NT2/D1 (cell line): ENCODE results near the gene GRB7.
"Not testable (repeated sequence)": the region's sequence is repeated elsewhere in the genome, so short reads cannot be mapped to it uniquely, and the experiment has no call there.

Source experiments
- DNase-seq: peaks from one replicate; pipeline ENCODE4 v3.0.0-alpha.2; 2011; ENCODE audit warnings: low read depth, low spot score
- H3K27me3 ChIP-seq: 2 replicates; pipeline ENCODE4 v1.6.0; 2011; ENCODE audit warnings: mild to moderate bottlenecking; ENCODE audit not compliant: insufficient read length, insufficient read depth
- H3K36me3 ChIP-seq: 2 replicates; pipeline ENCODE4 v1.6.1; 2011; ENCODE audit warnings: mild to moderate bottlenecking, low read length, mixed read lengths; ENCODE audit not compliant: insufficient read depth, insufficient read length
- H3K4me1 ChIP-seq: 2 replicates; pipeline ENCODE4 v1.5.1; 2011; ENCODE audit not compliant: insufficient read depth, insufficient read length
- H3K4me3 ChIP-seq: 2 replicates; pipeline ENCODE4 v1.5.1; 2011; ENCODE audit warnings: low read depth; ENCODE audit not compliant: insufficient read length
- H3K9ac ChIP-seq: 2 replicates; pipeline ENCODE4 v1.6.0; 2011; ENCODE audit warnings: low read depth; ENCODE audit not compliant: insufficient read length
- H3K9me3 ChIP-seq: 2 replicates; pipeline ENCODE4 v1.5.1; 2011; ENCODE audit warnings: mild to moderate bottlenecking, low read length; ENCODE audit not compliant: insufficient read depth
- SUZ12 ChIP-seq: IDR thresholded peaks from 2 replicates; pipeline ENCODE4 v1.6.1; 2011; ENCODE audit not compliant: insufficient read length, insufficient read depth; ENCODE audit errors: extremely low read depth
- YY1 ChIP-seq: IDR thresholded peaks from 2 replicates; pipeline ENCODE4 v1.6.1; 2011; ENCODE audit not compliant: insufficient read length, insufficient read depth
- ZNF274 ChIP-seq: IDR thresholded peaks from 2 replicates; pipeline ENCODE4 v1.6.1; 2011; ENCODE audit warnings: mild to moderate bottlenecking, low read depth, low read length

Gene GRB7

GRCh38 chr17:39704821-39705551 is 32.8 kb upstream of the GRB7 start:
- Histone ChIP-seq H3K4me1 (peaks cover 32% of the 10 kb centered on the region), H3K9ac (peak overlapping the region; percentile 63), H3K9me3 (no peaks in the 10 kb centered on the region), H3K27me3 (no peaks in the 10 kb centered on the region), H3K4me3 (no peak overlapping the region), H3K36me3 (peaks cover 55% of the 10 kb centered on the region)
- DNase-seq = no peak
- TF ChIP-seq SUZ12 (no peak), YY1 (no peak), ZNF274 (no peak)

GRCh38 chr17:39705786-39706348 is 31.9 kb upstream of the GRB7 start:
- H3K9ac ChIP-seq = peak overlapping the region; percentile 63
- DNase-seq = no peak
- no peaks in the 10 kb centered on the region for H3K9me3 ChIP-seq
- no peak for TF ChIP-seq ZNF274
- H3K4me1 ChIP-seq = peaks cover 32% of the 10 kb centered on the region
- no peaks in the 10 kb centered on the region for H3K27me3 ChIP-seq
- H3K36me3 ChIP-seq = peaks cover 63% of the 10 kb centered on the region
- no peak overlapping the region for H3K4me3 ChIP-seq

GRCh38 chr17:39706383-39706782 is 31.4 kb upstream of the GRB7 start:
- Histone ChIP-seq H3K27me3 (no peaks in the 10 kb centered on the region), H3K9ac (no peak overlapping the region)

GRCh38 chr17:39706921-39707337 is 30.8 kb upstream of the GRB7 start:
- H3K27me3 ChIP-seq = no peaks in the 10 kb centered on the region
- no peaks in the 10 kb centered on the region for H3K9me3 ChIP-seq
- H3K4me1 ChIP-seq = peaks cover 24% of the 10 kb centered on the region
- peaks cover 69% of the 10 kb centered on the region for H3K36me3 ChIP-seq
- H3K9ac ChIP-seq = no peak overlapping the region
- no peak overlapping the region for H3K4me3 ChIP-seq
- DNase-seq = no peak
- TF ChIP-seq YY1 (no peak), ZNF274 (no peak), SUZ12 (no peak)

More at GRCh38 chr17:39706383-39706782, 31.4 kb upstream of the GRB7 start:
- Histone ChIP-seq H3K4me1 (peaks cover 28% of the 10 kb centered on the region), H3K36me3 (peaks cover 66% of the 10 kb centered on the region), H3K9me3 (no peaks in the 10 kb centered on the region), H3K4me3 (no peak overlapping the region)
- TF ChIP-seq SUZ12 = no peak
- TF ChIP-seq ZNF274 = no peak
- no peak for DNase-seq

GRCh38 chr17:39709319-39709997 is 28.3 kb upstream of the GRB7 start:
- H3K9me3 ChIP-seq = no peaks in the 10 kb centered on the region
- H3K4me1 ChIP-seq = peaks cover 18% of the 10 kb centered on the region
- DNase-seq = no peak
- no peak overlapping the region for H3K4me3 ChIP-seq
- TF ChIP-seq ZNF274 = no peak
- TF ChIP-seq SUZ12 = no peak
- no peak for TF ChIP-seq YY1
- no peaks in the 10 kb centered on the region for H3K27me3 ChIP-seq
- peaks cover 73% of the 10 kb centered on the region for H3K36me3 ChIP-seq
- no peak overlapping the region for H3K9ac ChIP-seq

- H3K9me3 ChIP-seq = no peaks in the 10 kb centered on the region
- no peak for DNase-seq
- TF ChIP-seq SUZ12 (no peak), YY1 (no peak), ZNF274 (no peak)
- H3K9ac ChIP-seq = no peak overlapping the region
- peaks cover 10% of the 10 kb centered on the region for H3K4me1 ChIP-seq
- H3K4me3 ChIP-seq = no peak overlapping the region
- H3K27me3 ChIP-seq = no peaks in the 10 kb centered on the region
- H3K36me3 ChIP-seq = peaks cover 78% of the 10 kb centered on the region
These were observed 27.5 kb upstream of the GRB7 start for GRCh38 chr17:39709998-39710964.

- not testable (repeated sequence) for H3K9me3 ChIP-seq, H3K4me1 ChIP-seq, H3K4me3 ChIP-seq, H3K9ac ChIP-seq, DNase-seq, H3K27me3 ChIP-seq
- H3K36me3 ChIP-seq = peaks cover 82% of the 10 kb centered on the region
These were observed 26.7 kb upstream of the GRB7 start for GRCh38 chr17:39711071-39711470.
